T-helper 17 cell (primary cell): Measurements from ENCODE around the gene KARS1. TPM values are rescaled to one million over a fixed set of nuclear protein-coding genes. Genes with fewer than 3 reads are reported as not detected.
A peak's percentile ranks its signal among the peaks of the same experiment; 100 is the strongest.

Experiments used
- ATAC-seq: fragments of 150-1000 bp; cut with Tn5 transposase; 2 replicates; pipeline ENCODE4 v1.10.0; 2021; ENCODE audit warnings: mild to moderate bottlenecking, moderate library complexity
- DNase-seq, 3 donors: peaks; one replicate each; pipeline versions ENCODE4 v3.0.0 to v3.0.0-alpha.2; 2020 to 2021
- H3K9me3 ChIP-seq: one replicate; pipeline ENCODE4 v1.7.0; 2013; ENCODE audit warnings: low read length, mild to moderate bottlenecking; ENCODE audit not compliant: control insufficient read depth, poor library complexity, severe bottlenecking
- H3K27ac Mint-ChIP-seq: one replicate; pipeline ENCODE4 v1.8.0; 2022; ENCODE audit warnings: mild to moderate bottlenecking, moderate library complexity, mixed read lengths
- H3K27me3 Mint-ChIP-seq: one replicate; pipeline ENCODE4 v1.8.0; 2022; ENCODE audit warnings: mixed read lengths
- H3K36me3 Mint-ChIP-seq: one replicate; pipeline ENCODE4 v1.8.0; 2022; ENCODE audit warnings: low read depth, mixed read lengths
- H3K4me1 Mint-ChIP-seq: one replicate; pipeline ENCODE4 v1.8.0; 2022; ENCODE audit warnings: mild to moderate bottlenecking, mixed read lengths
- H3K4me3 Mint-ChIP-seq: one replicate; pipeline ENCODE4 v1.8.0; 2022; ENCODE audit warnings: mild to moderate bottlenecking, moderate library complexity, mixed read lengths
- total RNA-seq, 4 donors: library from RNA in 2 of 4; stranded (reverse) in 2 of 4; gene quantifications; one replicate each; pipeline ENCODE4 v1.2.3 and lab custom pipeline; 2022 to 2026

KARS1 gene
- total RNA-seq, 2 donors from 2014 or later: 160 to 161 TPM

DNA sequence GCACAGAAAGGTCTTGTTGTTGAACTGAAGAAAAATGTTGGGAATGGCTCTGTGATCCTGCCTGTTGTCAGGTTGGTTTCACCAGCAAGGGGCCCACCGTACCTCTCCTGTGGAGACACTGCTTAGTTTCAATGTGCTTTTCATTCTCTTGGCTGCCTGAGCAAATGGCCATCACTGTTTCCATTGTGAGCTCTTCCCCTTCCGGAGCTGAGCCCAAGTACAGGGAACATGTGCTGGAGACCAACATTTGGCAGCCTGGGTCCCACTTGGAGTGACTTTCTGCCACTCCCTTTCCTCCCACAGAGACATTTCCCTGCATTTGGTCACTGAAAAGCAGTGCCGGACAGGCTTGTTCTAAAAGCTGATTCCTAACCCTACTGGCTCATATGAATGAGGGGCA, 58.2 kb downstream of the KARS1 start:
- DNase-seq (no peak), ATAC-seq (no peak)
- H3K27me3 Mint-ChIP-seq: no peaks in the 10 kb centered on the region
- H3K27ac Mint-ChIP-seq: no peak overlapping the region
- H3K4me1 Mint-ChIP-seq: peaks cover 14% of the 10 kb centered on the region
- peaks cover 2% of the 10 kb centered on the region for H3K36me3 Mint-ChIP-seq
- H3K4me3 Mint-ChIP-seq: no peak overlapping the region
- H3K9me3 ChIP-seq: no peaks in the 10 kb centered on the region

DNA sequence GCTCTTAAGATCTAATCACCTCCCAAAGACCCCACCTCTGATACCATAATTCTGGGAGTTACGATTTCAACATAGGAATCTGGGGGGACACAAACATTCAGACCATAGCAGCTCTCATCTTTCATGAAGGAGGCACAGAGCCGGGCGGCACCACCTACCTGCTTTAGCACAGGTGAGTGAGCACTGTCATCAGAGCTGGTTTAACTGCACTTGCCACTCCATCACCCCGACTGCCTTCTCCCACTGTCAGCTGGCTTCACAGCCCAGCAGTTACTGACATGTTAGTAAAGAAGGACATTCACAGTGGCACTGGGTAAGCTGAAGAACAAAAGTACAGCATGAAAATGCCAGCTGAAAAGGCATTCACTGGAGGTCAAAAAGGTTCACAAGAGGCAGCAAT, 58.7 kb downstream of the KARS1 start:
- Mint-ChIP-seq H3K27me3 (no peaks in the 10 kb centered on the region), H3K4me1 (peaks cover 14% of the 10 kb centered on the region), H3K27ac (no peak overlapping the region), H3K36me3 (peaks cover 1% of the 10 kb centered on the region), H3K4me3 (no peak overlapping the region)
- DNase-seq: no peak
- no peak for ATAC-seq
- H3K9me3 ChIP-seq: no peaks in the 10 kb centered on the region

DNA sequence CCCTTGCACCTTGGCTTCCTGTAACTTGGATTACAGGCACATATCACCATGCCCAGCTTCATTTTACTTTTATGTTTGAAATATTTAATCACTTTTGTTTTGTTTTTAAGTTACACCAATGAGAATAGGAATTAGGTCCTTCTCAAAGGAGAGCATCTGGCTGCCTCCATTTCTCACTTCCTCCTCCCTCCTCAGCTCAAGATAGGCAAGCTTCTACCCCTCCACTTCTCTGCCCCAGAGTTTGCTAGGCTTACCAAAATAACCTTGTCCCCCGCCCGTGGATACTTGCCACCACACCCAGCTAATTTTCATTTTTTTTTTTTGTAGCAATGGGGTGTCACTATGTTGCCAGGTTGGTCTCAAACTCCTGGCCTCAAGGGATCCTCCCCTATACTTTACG, 63.4 kb downstream of the KARS1 start:
- Mint-ChIP-seq H3K27ac (peak overlapping the region; percentile 88), H3K4me3 (no peak overlapping the region), H3K36me3 (no peaks in the 10 kb centered on the region), H3K4me1 (peaks cover 14% of the 10 kb centered on the region), H3K27me3 (no peaks in the 10 kb centered on the region)
- ATAC-seq (no peak), DNase-seq (no peak)
- no peaks in the 10 kb centered on the region for H3K9me3 ChIP-seq

DNA sequence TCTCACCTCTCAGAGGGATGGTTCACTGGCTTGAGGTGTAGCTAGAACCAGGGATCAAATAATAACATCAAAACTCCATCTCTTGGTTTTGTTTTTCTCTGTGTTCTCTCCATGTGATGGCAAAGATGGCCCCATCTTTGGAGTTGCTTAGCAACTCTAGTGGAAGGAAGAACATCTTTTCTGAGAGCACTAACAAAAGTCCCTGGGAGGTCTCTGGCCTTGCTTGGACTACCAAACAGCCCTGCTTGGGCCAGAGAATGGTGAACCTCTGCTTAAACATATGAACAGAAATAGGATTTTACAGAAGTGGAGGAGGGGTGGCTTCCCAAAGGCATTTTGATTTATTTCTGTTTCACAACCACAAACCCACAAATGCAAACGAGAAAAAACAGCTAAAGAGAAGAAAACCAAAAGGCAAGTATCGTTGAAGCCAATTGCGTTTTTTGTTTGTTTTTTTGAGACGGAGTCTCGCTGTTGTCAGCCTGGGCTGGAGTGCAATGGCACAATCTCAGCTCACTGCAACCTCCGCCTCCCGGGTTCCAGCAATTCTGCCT, 68.1 kb downstream of the KARS1 start:
- DNase-seq (no peak), ATAC-seq (no peak)
- no peaks in the 10 kb centered on the region for H3K9me3 ChIP-seq
- Mint-ChIP-seq H3K36me3 (no peaks in the 10 kb centered on the region), H3K27ac (no peak overlapping the region), H3K4me1 (peaks cover 8% of the 10 kb centered on the region), H3K4me3 (no peak overlapping the region), H3K27me3 (no peaks in the 10 kb centered on the region)

DNA sequence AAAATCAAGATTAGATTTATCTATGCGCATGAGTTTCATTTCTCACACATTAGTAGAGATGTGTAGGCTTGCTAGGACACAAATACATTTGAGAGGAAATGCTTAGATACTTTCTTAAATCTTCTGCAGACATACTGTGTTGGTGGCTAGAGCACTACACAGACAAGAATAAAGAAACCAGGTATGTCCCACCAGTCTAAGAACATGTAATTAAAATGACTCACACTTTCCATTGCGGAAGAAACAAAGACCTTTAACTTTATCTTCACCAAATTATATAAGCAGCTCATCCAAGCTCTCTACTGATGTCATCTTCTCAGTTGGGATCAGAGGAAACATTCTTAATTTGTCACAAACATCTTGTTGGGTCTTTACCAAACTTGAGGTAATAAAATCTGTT, 68.7 kb downstream of the KARS1 start:
- Mint-ChIP-seq H3K4me3 (no peak overlapping the region), H3K36me3 (no peaks in the 10 kb centered on the region), H3K27me3 (no peaks in the 10 kb centered on the region), H3K27ac (peak overlapping the region; percentile 74), H3K4me1 (peaks cover 4% of the 10 kb centered on the region)
- H3K9me3 ChIP-seq: no peaks in the 10 kb centered on the region
- no peak for ATAC-seq
- no peak for DNase-seq

DNA sequence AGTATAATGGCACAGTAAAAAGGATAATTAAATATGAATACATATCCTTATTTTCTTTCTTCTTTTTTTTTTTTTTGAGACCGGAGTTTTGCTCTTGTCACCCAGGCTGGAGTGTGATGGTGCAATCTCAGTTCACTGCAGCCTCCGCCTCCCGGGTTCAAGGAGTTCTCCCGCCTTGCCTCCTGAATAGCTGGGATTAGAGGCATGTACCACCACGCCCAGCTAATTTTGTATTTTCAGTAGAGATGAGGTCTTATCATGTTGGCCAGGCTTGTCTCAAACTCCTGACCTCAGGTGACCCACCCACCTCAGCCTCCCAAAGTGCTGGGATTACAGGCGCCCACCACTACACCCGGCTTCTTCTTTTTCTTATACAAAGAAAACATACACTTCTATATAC, 69.3 kb downstream of the KARS1 start:
- Mint-ChIP-seq H3K36me3 (no peaks in the 10 kb centered on the region), H3K4me3 (no peak overlapping the region), H3K27me3 (no peaks in the 10 kb centered on the region), H3K27ac (peak overlapping the region; percentile 74), H3K4me1 (peaks cover 7% of the 10 kb centered on the region)
- DNase-seq (no peak), ATAC-seq (no peak)
- no peaks in the 10 kb centered on the region for H3K9me3 ChIP-seq

Other genes with a start within 250 kb of the KARS1 start
- gene CFDP1, start 214.2 kb downstream of the KARS1 start, total RNA-seq: 10 to 100 TPM; 33.6 to 34.7 TPM
- 10 to 100 TPM; 39.7 to 46.5 TPM for gene TMEM170A, start 183.0 kb downstream of the KARS1 start, total RNA-seq
- not detected for gene CHST6, start 152.2 kb downstream of the KARS1 start, total RNA-seq
- gene CHST5, start 111.6 kb downstream of the KARS1 start, total RNA-seq: under 1 TPM in 1 of 2 donors, not detected in 1; 0.16 TPM
- gene TMEM231, start 91.4 kb downstream of the KARS1 start, total RNA-seq: 1 to 10 TPM; 5.3 to 7.5 TPM
- 10 to 100 TPM; 76.5 to 79.5 TPM for gene GABARAPL2, start 81.3 kb downstream of the KARS1 start, total RNA-seq
- 10 to 100 TPM; 57.9 to 64.1 TPM for gene ADAT1, start 24.4 kb downstream of the KARS1 start, total RNA-seq
- gene TERF2IP, start 108 bp upstream of the KARS1 start, total RNA-seq: 100 to 1,000 TPM in 1 of 2 donors, 10 to 100 TPM in 1; 98.1 to 107 TPM
- gene CPHXL2, start 29.3 kb upstream of the KARS1 start, total RNA-seq: not detected
- not detected for gene DUXB, start 53.8 kb upstream of the KARS1 start, total RNA-seq
- not detected for gene CPHXL, start 78.8 kb upstream of the KARS1 start, total RNA-seq